ENCODE data around the gene GATM. TPM values are rescaled to one million over a fixed set of nuclear protein-coding genes. Genes with fewer than 3 reads are reported as not detected.
"Not testable (repeated sequence)": the region's sequence is repeated elsewhere in the genome, so short reads cannot be mapped to it uniquely, and the experiment has no call there.

The GATM gene
- total RNA-seq, 1 donor from 2014 or later = 150 TPM

GRCh38 chr15:45351227-45351626 lies 27.1 kb downstream of the GATM start:
- no peak for DNase-seq

- no peak for DNase-seq
These were observed 28.7 kb downstream of the GATM start for GRCh38 chr15:45349623-45350022.

- DNase-seq = no peak
These were observed 30.4 kb downstream of the GATM start for GRCh38 chr15:45347989-45348388.

- DNase-seq = no peak
These were observed 31.3 kb downstream of the GATM start for GRCh38 chr15:45347033-45347432.

- no peak for DNase-seq
These were observed 32.0 kb downstream of the GATM start for GRCh38 chr15:45346381-45346780.

GRCh38 chr15:45343258-45343860 lies 35.0 kb downstream of the GATM start:
- no peak for DNase-seq

GRCh38 chr15:45341790-45342189 lies 36.6 kb downstream of the GATM start:
- DNase-seq = no peak

- no peak for DNase-seq
These were observed 37.9 kb downstream of the GATM start for GRCh38 chr15:45340429-45340828.

GRCh38 chr15:45338417-45338816 lies 39.9 kb downstream of the GATM start:
- DNase-seq = no peak

GRCh38 chr15:45337224-45337623 lies 41.1 kb downstream of the GATM start:
- DNase-seq = no peak

GRCh38 chr15:45333550-45333949 lies 44.8 kb downstream of the GATM start:
- DNase-seq = peak; percentile 7

- DNase-seq = no peak
These were observed 45.6 kb downstream of the GATM start for GRCh38 chr15:45332694-45333093.

GRCh38 chr15:45331972-45332371 lies 46.4 kb downstream of the GATM start:
- no peak for DNase-seq

GRCh38 chr15:45328663-45329062 lies 49.7 kb downstream of the GATM start:
- DNase-seq = no peak

GRCh38 chr15:45326741-45327140 lies 51.6 kb downstream of the GATM start:
- peak; percentile 41 for DNase-seq

- no peak for DNase-seq
These were observed 52.1 kb downstream of the GATM start for GRCh38 chr15:45326280-45326679.

GRCh38 chr15:45320581-45321205 lies 57.7 kb downstream of the GATM start:
- no peak for DNase-seq

GRCh38 chr15:45319472-45320214 lies 58.7 kb downstream of the GATM start:
- no peak for DNase-seq

- DNase-seq = no peak
These were observed 63.4 kb downstream of the GATM start for GRCh38 chr15:45314960-45315359.

- not testable (repeated sequence) for DNase-seq
These were observed 64.2 kb downstream of the GATM start for GRCh38 chr15:45314117-45314516.

All from occipital lobe (tissue), 2 donors.